Kidney epithelial cell (primary cell): ENCODE measurements around the gene IQGAP3. TPM values are rescaled to one million over a fixed set of nuclear protein-coding genes. Genes with fewer than 3 reads are reported as not detected.
A peak's percentile ranks its signal among the peaks of the same experiment; 100 is the strongest.

ENCODE experiments used
- DNase-seq: peaks from one replicate; pipeline ENCODE4 v3.0.0-alpha.2; 2010; ENCODE audit warnings: low read depth
- H3K27me3 ChIP-seq: 2 replicates; pipeline ENCODE4 v1.6.0; 2011; ENCODE audit warnings: low read length; ENCODE audit not compliant: control insufficient read depth, insufficient read depth
- H3K36me3 ChIP-seq: 2 replicates; pipeline ENCODE4 v1.5.1; 2011; ENCODE audit warnings: low read length; ENCODE audit not compliant: control insufficient read depth, insufficient read depth
- H3K4me3 ChIP-seq: 2 replicates; pipeline ENCODE4 v1.5.1; 2011; ENCODE audit warnings: low read depth, mild to moderate bottlenecking, control low read depth, low read length
- total RNA-seq: library from RNA; depleted of rRNA; stranded (reverse); fragments of >200 nt; gene quantifications from 2 replicates; pipeline ENCODE4 v1.2.3, GENCODE V29; 2015
- TF ChIP-seq, protein P1 (sequence below): IDR thresholded peaks from 2 replicates; pipeline ENCODE4 v1.5.1; 2011; ENCODE audit warnings: mild to moderate bottlenecking, moderate library complexity, low read length, control low read depth, inconsistent platforms; ENCODE audit not compliant: insufficient read depth, poor library complexity, severe bottlenecking

IQGAP3 gene
- total RNA-seq, 1 donor from 2014 or later: 8.0 TPM

DNA sequence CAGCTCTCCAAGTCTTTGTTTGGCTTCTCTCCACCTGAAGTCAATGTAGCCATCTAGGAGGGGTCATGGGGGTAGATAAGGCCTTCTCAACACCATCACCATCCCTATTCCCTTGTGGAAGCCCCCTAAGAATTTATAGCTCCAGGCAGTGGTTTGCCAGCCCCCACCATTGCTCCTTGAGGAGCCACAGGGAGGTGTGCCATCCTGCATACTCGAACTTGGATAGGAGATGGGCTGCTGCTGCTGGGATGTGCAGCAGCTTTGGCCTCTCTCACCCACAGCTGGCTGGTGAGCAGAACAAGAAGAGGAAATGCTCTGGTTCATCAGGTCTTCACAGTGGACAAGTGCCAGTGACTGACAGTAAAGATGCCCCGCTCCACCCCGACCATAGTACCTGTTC lies 24.1 kb upstream of the IQGAP3 start:
- no peak overlapping the region for H3K4me3 ChIP-seq
- DNase-seq: no peak
- H3K36me3 ChIP-seq: peaks cover 6% of the 10 kb centered on the region
- no peaks in the 10 kb centered on the region for H3K27me3 ChIP-seq
- TF ChIP-seq, protein P1, sequence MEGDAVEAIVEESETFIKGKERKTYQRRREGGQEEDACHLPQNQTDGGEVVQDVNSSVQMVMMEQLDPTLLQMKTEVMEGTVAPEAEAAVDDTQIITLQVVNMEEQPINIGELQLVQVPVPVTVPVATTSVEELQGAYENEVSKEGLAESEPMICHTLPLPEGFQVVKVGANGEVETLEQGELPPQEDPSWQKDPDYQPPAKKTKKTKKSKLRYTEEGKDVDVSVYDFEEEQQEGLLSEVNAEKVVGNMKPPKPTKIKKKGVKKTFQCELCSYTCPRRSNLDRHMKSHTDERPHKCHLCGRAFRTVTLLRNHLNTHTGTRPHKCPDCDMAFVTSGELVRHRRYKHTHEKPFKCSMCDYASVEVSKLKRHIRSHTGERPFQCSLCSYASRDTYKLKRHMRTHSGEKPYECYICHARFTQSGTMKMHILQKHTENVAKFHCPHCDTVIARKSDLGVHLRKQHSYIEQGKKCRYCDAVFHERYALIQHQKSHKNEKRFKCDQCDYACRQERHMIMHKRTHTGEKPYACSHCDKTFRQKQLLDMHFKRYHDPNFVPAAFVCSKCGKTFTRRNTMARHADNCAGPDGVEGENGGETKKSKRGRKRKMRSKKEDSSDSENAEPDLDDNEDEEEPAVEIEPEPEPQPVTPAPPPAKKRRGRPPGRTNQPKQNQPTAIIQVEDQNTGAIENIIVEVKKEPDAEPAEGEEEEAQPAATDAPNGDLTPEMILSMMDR: no peak

DNA sequence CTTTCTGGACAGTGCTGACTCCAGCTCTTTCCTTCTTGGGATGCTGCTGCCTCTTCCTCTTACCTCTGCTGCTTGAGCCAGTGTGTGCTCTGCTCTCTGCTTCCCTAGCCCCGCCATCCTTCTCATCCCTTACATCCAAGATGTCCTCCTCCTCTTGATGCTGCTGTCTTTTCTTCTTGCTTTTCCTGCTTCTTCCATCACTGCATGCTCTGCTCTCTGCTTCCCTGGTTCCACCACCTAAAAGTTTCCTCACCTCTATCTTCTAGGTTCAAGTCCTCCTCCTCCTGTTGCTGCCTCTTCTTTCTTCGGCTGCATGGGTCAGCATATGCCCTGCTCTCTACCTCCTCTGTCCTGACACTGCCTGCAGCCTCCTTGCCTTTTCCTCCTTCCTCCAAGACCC lies 22.7 kb upstream of the IQGAP3 start:
- Histone ChIP-seq H3K4me3 (no peak overlapping the region), H3K36me3 (peaks cover 6% of the 10 kb centered on the region), H3K27me3 (no peaks in the 10 kb centered on the region)
- TF ChIP-seq, protein P1: no peak
- no peak for DNase-seq

DNA sequence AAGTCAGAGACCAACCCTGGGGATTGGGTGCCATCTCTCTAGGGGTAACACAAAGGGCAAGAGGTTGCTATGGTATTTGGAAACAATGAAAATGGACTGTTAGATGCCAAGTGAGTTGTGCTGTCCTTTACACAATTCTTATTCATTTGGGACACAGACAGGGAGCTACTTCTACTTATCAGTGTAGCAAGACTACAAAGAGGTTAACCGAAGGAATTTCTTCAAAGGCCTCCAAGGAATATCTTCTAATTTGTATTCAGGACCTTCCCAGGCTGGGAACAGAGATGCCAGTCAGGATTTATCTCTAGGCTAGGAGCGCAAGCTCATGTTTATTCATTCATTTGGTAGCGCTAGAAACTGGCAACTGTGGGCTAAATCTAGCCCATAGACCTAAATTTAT lies 21.8 kb upstream of the IQGAP3 start:
- DNase-seq: no peak
- TF ChIP-seq, protein P1: no peak
- Histone ChIP-seq H3K27me3 (no peaks in the 10 kb centered on the region), H3K4me3 (no peak overlapping the region), H3K36me3 (peaks cover 6% of the 10 kb centered on the region)

DNA sequence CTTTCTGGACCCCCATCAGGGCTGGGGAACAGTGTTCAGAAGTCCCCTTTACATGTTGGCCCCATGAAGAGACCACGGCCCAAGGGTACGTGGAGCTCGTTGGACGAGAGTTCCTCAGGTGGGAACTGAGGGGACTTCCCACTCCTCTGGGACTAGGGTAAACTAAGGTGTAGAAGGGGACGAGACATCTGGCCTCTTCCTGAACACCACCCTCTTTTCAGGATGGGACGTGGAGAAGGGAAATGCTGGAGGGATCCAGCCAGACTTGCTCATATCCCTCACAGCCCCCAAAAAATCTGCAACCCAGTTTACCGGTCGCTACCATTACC lies 21.3 kb upstream of the IQGAP3 start:
- Histone ChIP-seq H3K36me3 (peaks cover 6% of the 10 kb centered on the region), H3K4me3 (no peak overlapping the region)
- TF ChIP-seq, protein P1: no peak

DNA sequence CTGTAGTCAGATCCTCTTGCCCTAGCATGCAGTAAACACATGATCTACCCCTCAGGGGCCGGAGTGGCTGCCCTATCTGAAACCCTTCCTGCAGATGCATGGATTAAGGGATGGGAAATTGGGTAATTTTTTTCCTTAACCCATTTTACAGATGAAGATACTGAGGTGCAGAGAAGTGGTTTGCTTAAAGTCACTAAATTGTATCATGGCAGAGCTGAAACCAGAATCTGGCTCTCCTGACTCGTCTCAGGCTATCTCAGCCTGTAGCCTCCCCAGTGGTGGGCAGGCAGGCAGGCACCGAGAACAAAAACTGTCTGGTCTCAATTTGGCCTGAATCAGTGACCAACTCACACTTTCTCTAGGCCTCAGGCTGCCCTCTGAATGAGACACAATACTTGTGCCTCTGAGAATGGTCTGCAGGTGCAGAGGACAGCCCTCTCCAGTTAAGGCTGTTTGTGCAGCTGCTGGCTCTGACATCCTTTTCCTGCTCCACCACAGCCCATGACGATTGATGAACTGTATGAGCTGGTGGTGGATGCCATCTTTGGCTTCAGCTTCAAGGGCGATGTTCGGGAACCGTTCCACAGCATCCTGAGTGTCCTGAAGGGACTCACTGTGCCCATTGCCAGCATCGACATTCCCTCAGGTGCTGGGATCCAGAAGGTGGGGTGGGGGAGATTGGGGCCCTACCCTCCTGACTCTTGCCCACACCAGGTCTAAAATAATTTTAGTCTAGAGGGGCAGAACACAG lies 20.7 kb upstream of the IQGAP3 start:
- Histone ChIP-seq H3K36me3 (peaks cover 5% of the 10 kb centered on the region), H3K27me3 (no peaks in the 10 kb centered on the region), H3K4me3 (no peak overlapping the region)
- TF ChIP-seq, protein P1: no peak
- no peak for DNase-seq

More for the DNA sequence above, 21.3 kb upstream of the IQGAP3 start:
- no peaks in the 10 kb centered on the region for H3K27me3 ChIP-seq
- no peak for DNase-seq

DNA sequence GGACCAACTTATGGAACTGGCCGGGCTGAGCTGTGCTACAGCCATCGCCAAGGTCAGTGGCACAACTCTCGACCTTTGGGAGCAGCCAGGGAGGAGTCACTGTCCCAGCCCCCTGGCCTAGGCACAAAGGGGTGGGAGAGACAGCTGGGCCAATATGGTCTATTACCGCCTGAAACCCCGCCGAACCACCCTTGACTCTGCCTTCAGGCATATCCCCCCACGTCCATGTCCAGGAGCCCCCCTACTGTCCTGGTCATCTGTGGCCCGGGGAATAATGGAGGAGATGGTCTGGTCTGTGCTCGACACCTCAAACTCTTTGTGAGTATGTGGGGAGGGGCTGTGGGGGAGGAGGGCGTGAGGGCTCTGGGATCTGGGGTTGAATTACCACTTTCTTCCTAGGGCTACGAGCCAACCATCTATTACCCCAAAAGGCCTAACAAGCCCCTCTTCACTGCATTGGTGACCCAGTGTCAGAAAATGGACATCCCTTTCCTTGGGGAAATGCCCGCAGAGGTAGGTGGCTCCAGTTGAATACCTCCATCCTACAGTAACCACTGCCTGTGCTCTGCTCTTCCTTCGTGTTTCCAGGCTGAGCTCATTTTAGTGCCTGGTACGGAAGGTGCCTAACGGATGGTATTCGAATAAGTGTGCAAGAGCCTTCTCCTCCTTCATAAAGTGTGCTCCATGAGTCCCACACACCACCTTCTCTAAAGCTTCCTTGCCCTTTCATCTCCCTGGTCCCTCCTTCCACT lies 20.0 kb upstream of the IQGAP3 start:
- H3K27me3 ChIP-seq: no peaks in the 10 kb centered on the region
- H3K36me3 ChIP-seq: peaks cover 4% of the 10 kb centered on the region
- DNase-seq: no peak
- H3K4me3 ChIP-seq: peak overlapping the region; percentile 74
- TF ChIP-seq, protein P1: no peak
